Measurements from ENCODE around the gene PEX6. TPM values are rescaled to one million over a fixed set of nuclear protein-coding genes. Genes with fewer than 3 reads are reported as not detected.

PEX6 gene
- polyA plus RNA-seq, 1 of the 3 experiments (the other 2 are of a cell fraction), result 15.3 TPM

GRCh38 chr6:42929821-42930360 is 49.1 kb downstream of the PEX6 start:
- Histone ChIP-seq H3K9ac (peak overlapping the region; percentile 78), H3K4me1 (ENCODE audit: control insufficient read depth in 1 of 2, insufficient read depth in 2 of 2, low read depth in 1 of 2, low read length in 1 of 2) (peaks cover 0 to 15% of the 10 kb centered on the region in 2 experiments; a peak in 1 of 4 replicates), H3F3A (replicated peaks; ENCODE audit: insufficient read depth) (peaks cover 35% of the 10 kb centered on the region), H3K4me2 (peak overlapping the region; percentile 86), H3K9me3 (no peaks in the 10 kb centered on the region), H3K27me3 (ENCODE audit: insufficient read depth) (no peaks in the 10 kb centered on the region), H3K4me3 (ENCODE audit: low read depth in 2 of 2, low read length in 1 of 2) (peak overlapping the region; percentile 71 to 78), H3K9me2 (no peaks in the 10 kb centered on the region), H4K20me1 (ENCODE audit: insufficient read depth) (no peaks in the 10 kb centered on the region; the same call in 1 of the 2 replicates), H2AFZ (ENCODE audit: low read depth) (peak overlapping the region; percentile 36; the same call in 1 of the 2 replicates), H3K36me3 (replicated peaks in 1 of 2; ENCODE audit: control insufficient read depth in 1 of 2, insufficient read depth in 2 of 2, low read length in 1 of 2) (peaks cover 9 to 23% of the 10 kb centered on the region in 2 experiments), H3K79me2 (ENCODE audit: insufficient read depth) (peaks cover 49% of the 10 kb centered on the region), H3K27ac (ENCODE audit: low read depth in 2 of 2, low read length in 1 of 2) (peak overlapping the region; percentile 92 to 93)
- TF ChIP-seq IRF3 (IDR thresholded peaks at IDR 0.05; ENCODE audit: low read depth, low read length), result no peak
- TF ChIP-seq MAX (IDR thresholded peaks at IDR 0.05; ENCODE audit: low read depth), result no peak
- TF ChIP-seq EZH2phosphoT487 (IDR thresholded peaks at IDR 0.05; ENCODE audit: borderline replicate concordance, low read depth), result no peak
- TF ChIP-seq MEF2A (IDR thresholded peaks at IDR 0.05; ENCODE audit: borderline replicate concordance, low read depth), result no peak
- TF ChIP-seq GATA2 (CRISPR knock-in tag; IDR thresholded peaks at IDR 0.05), result no peak; the same call in 1 of the 2 replicates
- TF ChIP-seq RCOR1 (IDR thresholded peaks at IDR 0.05; ENCODE audit: low read length), result no peak
- no peak for TF ChIP-seq MXI1 (IDR thresholded peaks at IDR 0.05; ENCODE audit: low read depth, low read length)
- no peak for TF ChIP-seq SMC3 (IDR thresholded peaks at IDR 0.05; ENCODE audit: low read depth, low read length)
- no peak for TF ChIP-seq REST (IDR thresholded peaks at IDR 0.05; ENCODE audit: low read depth, low read length)
- TF ChIP-seq FOSL2 (IDR thresholded peaks at IDR 0.05; ENCODE audit: borderline replicate concordance, low read depth), result peak; percentile 77
- TF ChIP-seq NFIC (IDR thresholded peaks at IDR 0.05; ENCODE audit: borderline replicate concordance), result 0 out of 2 replicates have a peak, but pooled peaks have one; percentile 5
- peak; percentile 14; the same call in 1 of the 2 replicates for TF ChIP-seq GABPA (IDR thresholded peaks at IDR 0.05; ENCODE audit: low read depth)
- TF ChIP-seq TAF1 (IDR thresholded peaks at IDR 0.05; ENCODE audit: borderline replicate concordance, low read depth, low read length), result no peak
- TF ChIP-seq POLR2AphosphoS5 (IDR thresholded peaks at IDR 0.05; ENCODE audit: low read depth, low read length), result no peak; the same call in 1 of the 2 replicates
- no peak for TF ChIP-seq USF2 (IDR thresholded peaks at IDR 0.05; ENCODE audit: borderline replicate concordance, low read depth, low read length)
- TF ChIP-seq EP300 (IDR thresholded peaks at IDR 0.05; ENCODE audit: borderline replicate concordance in 1 of 2, low read depth in 1 of 2, low read length in 1 of 2), result no peak
- TF ChIP-seq FOXJ3 (CRISPR knock-in tag; IDR thresholded peaks at IDR 0.05), result no peak
- TF ChIP-seq CHD2 (IDR thresholded peaks at IDR 0.05; ENCODE audit: low read length, partially characterized antibody), result peak; percentile 69
- TF ChIP-seq PBX3 (IDR thresholded peaks at IDR 0.05), result no peak
- TF ChIP-seq JUND (IDR thresholded peaks at IDR 0.05), result peak; percentile 66
- under 1% methylated on average over 16 of the region's 16 CpGs for WGBS (ENCODE audit: low lambda C conversion rate)
- POLR2A ChIA-PET, result interaction anchor here (0.6 to 2.8 kb wide), 18 partner anchors 9 to 1305 kb away, joined by 3 to 16 read pairs (median 5); partner anchors contain the start of genes CUL7, KLHDC3, MEA1 and PEX6
- DNase-seq, result peak; percentile 79
- CTCF ChIA-PET, result interaction anchor here (0.7 to 2.1 kb wide), 6 partner anchors 10 to 49 kb away, joined by 3 to 11 read pairs (median 4); partner anchors contain the start of gene PEX6

Measured in SK-N-SH (cell line).